HepG2 (cell line): ENCODE results near the gene UCKL1. TPM values are rescaled to one million over a fixed set of nuclear protein-coding genes. Genes with fewer than 3 reads are reported as not detected.

Experiments
- AGO1 ChIP-seq: fragments of 200-400 bp; formaldehyde crosslinking; IDR thresholded peaks from 2 replicates; pipeline ENCODE4 v1.6.1; 2017; ENCODE audit warnings: mild to moderate bottlenecking, low read depth, low read length, moderate library complexity; ENCODE audit not compliant: poor library complexity, severe bottlenecking
- ATF7-NPFF ChIP-seq: sonication (generic); formaldehyde crosslinking; IDR thresholded peaks from 2 replicates; pipeline ENCODE4 v1.8.1; 2023; ENCODE audit warnings: mild to moderate bottlenecking, low read depth, missing genetic modification reagents, moderate library complexity
- GATAD2A ChIP-seq: IDR thresholded peaks from 2 replicates; pipeline ENCODE4 v1.6.1; 2016
- KLF15 ChIP-seq: sonication (generic); formaldehyde crosslinking; IDR thresholded peaks from 2 replicates; pipeline ENCODE4 v1.8.1; 2023; ENCODE audit warnings: borderline replicate concordance, mild to moderate bottlenecking, inconsistent platforms, missing genetic modification reagents, mixed read lengths
- MYPOP ChIP-seq: sonication (generic); formaldehyde crosslinking; IDR thresholded peaks from 2 replicates; pipeline ENCODE4 v1.8.1; 2023; ENCODE audit warnings: mild to moderate bottlenecking, moderate library complexity, missing genetic modification reagents
- YEATS4 ChIP-seq: sonication (generic); formaldehyde crosslinking; IDR thresholded peaks from 2 replicates; pipeline ENCODE4 v1.4.0; 2020; ENCODE audit warnings: missing genetic modification reagents, borderline replicate concordance
- ZBTB40 ChIP-seq, 2 experiments: fragments of 450-650 bp in 1 of 2; sonication (generic) in 1 of 2; formaldehyde crosslinking in 1 of 2; IDR thresholded peaks; 2 replicates each; pipeline versions ENCODE4 v1.6.1 to v1.8.0; 2016 to 2022; ENCODE audit warnings: antibody characterized with exemption in 1 of 2, mild to moderate bottlenecking in 1 of 2, missing genetic modification reagents in 1 of 2
- ZFP62 ChIP-seq: sonication (generic); formaldehyde crosslinking; IDR thresholded peaks from 2 replicates; pipeline ENCODE4 v1.4.0; 2020; ENCODE audit warnings: missing genetic modification reagents
- ZMAT3 ChIP-seq: sonication (generic); formaldehyde crosslinking; conservative IDR thresholded peaks from 2 replicates; pipeline ENCODE4 v1.7.0; 2021; ENCODE audit warnings: missing genetic modification reagents
- ZNF230 ChIP-seq: sonication (generic); formaldehyde crosslinking; IDR thresholded peaks from 2 replicates; pipeline ENCODE4 v1.4.0; 2020; ENCODE audit warnings: mild to moderate bottlenecking, missing genetic modification reagents
- ZNF547 ChIP-seq: sonication (generic); formaldehyde crosslinking; IDR thresholded peaks from 2 replicates; pipeline ENCODE4 v1.5.1; 2020; ENCODE audit warnings: mild to moderate bottlenecking, missing genetic modification reagents
- polyA plus RNA-seq, 8 experiments: library from polyadenylated mRNA; depleted of rRNA in 3 of 8; stranded (reverse) in 7 of 8; unstranded in 1 of 8; fragments of >200 nt; fragmentation: Illumina TruSeq in 4 of 8; extraction: Trizol in 4 of 8; gene quantifications; 2 replicates each; pipeline versions ENCODE4 v1.2.1 to v1.2.3, GENCODE V29; 2011 to 2016; ENCODE audit warnings: low read depth in 4 of 8, missing spikeins in 1 of 8, mixed read lengths in 1 of 8; ENCODE audit not compliant: insufficient read depth in 1 of 8
- total RNA-seq, 5 experiments: library from RNA; depleted of rRNA; stranded (reverse); fragments of >200 nt; fragmentation: Illumina TruSeq; extraction: Trizol; gene quantifications; 2 replicates each; pipeline ENCODE4 v1.2.3, GENCODE V29; 2016; ENCODE audit warnings: low read depth in 1 of 5
- TF ChIP-seq, protein P1 (sequence below), 2 experiments: sonication (generic) in 1 of 2; formaldehyde crosslinking in 1 of 2; IDR thresholded peaks; 2 replicates each; pipeline versions ENCODE4 v1.5.1 to v1.6.1; 2011 to 2020; ENCODE audit warnings: borderline replicate concordance in 1 of 2, low read depth in 1 of 2, low read length in 1 of 2, mild to moderate bottlenecking in 1 of 2, missing genetic modification reagents in 1 of 2, moderate library complexity in 1 of 2

UCKL1 gene
- total and polyA plus RNA-seq, 2 of the 13 experiments (the other 11 are each of a cell fraction or from before 2014, with no cell fraction given), result 50.2 to 126 TPM

DNA sequence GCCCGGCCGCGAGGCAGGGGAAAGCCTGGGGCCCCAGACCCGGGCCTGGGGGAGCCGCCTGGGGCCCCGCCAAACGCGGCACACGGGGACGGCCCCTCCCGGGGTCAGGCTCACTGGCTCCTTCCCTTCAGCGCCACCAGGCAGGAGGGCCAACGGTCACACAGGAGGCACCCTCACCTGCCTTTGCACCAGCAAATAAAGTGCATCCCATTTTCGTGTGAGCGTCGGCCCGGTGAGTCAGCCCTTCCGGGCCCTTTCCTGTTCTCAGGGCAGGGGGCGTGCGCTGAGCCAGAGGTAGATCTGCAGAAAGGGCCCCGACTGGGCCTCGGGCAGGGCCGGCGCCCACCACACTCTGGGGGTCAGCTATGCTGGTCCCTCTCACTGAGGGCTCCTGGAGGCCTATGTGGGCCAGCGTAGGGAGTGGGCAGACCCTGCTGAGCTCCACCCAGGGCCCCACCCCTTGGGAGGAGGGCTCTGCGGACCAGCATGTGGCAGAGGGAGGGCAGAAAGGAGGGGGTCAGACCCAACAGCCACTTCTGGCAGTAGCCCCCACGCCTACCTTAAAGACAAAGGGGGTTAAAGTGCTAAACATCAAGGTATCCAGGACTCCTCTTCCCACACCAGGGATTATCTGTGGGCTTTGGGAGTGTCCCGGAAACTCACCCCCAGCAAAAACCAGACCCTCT, 931 bp upstream of the UCKL1 start (continued):
- TF ChIP-seq YEATS4 (no peak), ZNF547 (CRISPR knock-in tag) (peak; percentile 76), MYPOP (no peak), KLF15 (CRISPR knock-in tag) (no peak), ZNF230 (CRISPR knock-in tag) (peak; percentile 91; the same call in 1 of the 2 replicates), ZMAT3 (no peak), GATAD2A (CRISPR knock-in tag) (peak; percentile 80; the same call in 1 of the 2 replicates), ZBTB40 (IDR thresholded peaks at IDR 0.05) (no peak), ZBTB40 (CRISPR knock-in tag; IDR thresholded peaks at IDR 0.05) (no peak), ATF7-NPFF (peak; percentile 86), AGO1 (no peak), ZFP62 (CRISPR knock-in tag) (no peak)
- TF ChIP-seq, protein P1, sequence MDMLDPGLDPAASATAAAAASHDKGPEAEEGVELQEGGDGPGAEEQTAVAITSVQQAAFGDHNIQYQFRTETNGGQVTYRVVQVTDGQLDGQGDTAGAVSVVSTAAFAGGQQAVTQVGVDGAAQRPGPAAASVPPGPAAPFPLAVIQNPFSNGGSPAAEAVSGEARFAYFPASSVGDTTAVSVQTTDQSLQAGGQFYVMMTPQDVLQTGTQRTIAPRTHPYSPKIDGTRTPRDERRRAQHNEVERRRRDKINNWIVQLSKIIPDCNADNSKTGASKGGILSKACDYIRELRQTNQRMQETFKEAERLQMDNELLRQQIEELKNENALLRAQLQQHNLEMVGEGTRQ (IDR thresholded peaks at IDR 0.05; ENCODE audit: low read depth, low read length), result no peak
- TF ChIP-seq, protein P1 (CRISPR knock-in tag; IDR thresholded peaks at IDR 0.05; ENCODE audit: borderline replicate concordance), result no peak
